Omental fat pad (tissue), 4 donors: ENCODE data around the gene PDE4D. TPM values are rescaled to one million over a fixed set of nuclear protein-coding genes. Genes with fewer than 3 reads are reported as not detected.

Experiments used
- ATAC-seq: fragments of 150-250 bp; one replicate; pipeline ENCODE4 v1.9.1; 2016; ENCODE audit warnings: mild to moderate bottlenecking, moderate library complexity; ENCODE audit not compliant: low FRiP score
- DNase-seq: peaks from one replicate; pipeline ENCODE4 v3.0.0-alpha.2; 2019; ENCODE audit warnings: low spot score
- total RNA-seq, 4 donors: library from RNA; depleted of rRNA; stranded (reverse); fragments of >200 nt; gene quantifications; one replicate each; pipeline ENCODE4 v1.1.0, GENCODE V29; 2016
- TF ChIP-seq, protein P1 (sequence below), 3 donors: fragments of 450-650 bp; IDR thresholded peaks; one replicate each; pipeline ENCODE4 v1.5.1; 2016 to 2017; ENCODE audit warnings: antibody characterized with exemption in 3 of 3, mild to moderate bottlenecking in 3 of 3, moderate library complexity in 2 of 3

Gene PDE4D
- total RNA-seq, 4 donors from 2014 or later: 32.5 to 94.8 (median 43.2) TPM

GRCh38 chr5:59037453-59037852 lies 856.1 kb downstream of the PDE4D start:
- ATAC-seq (no peak), DNase-seq (no peak)
- TF ChIP-seq, protein P1, sequence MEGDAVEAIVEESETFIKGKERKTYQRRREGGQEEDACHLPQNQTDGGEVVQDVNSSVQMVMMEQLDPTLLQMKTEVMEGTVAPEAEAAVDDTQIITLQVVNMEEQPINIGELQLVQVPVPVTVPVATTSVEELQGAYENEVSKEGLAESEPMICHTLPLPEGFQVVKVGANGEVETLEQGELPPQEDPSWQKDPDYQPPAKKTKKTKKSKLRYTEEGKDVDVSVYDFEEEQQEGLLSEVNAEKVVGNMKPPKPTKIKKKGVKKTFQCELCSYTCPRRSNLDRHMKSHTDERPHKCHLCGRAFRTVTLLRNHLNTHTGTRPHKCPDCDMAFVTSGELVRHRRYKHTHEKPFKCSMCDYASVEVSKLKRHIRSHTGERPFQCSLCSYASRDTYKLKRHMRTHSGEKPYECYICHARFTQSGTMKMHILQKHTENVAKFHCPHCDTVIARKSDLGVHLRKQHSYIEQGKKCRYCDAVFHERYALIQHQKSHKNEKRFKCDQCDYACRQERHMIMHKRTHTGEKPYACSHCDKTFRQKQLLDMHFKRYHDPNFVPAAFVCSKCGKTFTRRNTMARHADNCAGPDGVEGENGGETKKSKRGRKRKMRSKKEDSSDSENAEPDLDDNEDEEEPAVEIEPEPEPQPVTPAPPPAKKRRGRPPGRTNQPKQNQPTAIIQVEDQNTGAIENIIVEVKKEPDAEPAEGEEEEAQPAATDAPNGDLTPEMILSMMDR (IDR thresholded peaks at IDR 0.05): no peak

DNA sequence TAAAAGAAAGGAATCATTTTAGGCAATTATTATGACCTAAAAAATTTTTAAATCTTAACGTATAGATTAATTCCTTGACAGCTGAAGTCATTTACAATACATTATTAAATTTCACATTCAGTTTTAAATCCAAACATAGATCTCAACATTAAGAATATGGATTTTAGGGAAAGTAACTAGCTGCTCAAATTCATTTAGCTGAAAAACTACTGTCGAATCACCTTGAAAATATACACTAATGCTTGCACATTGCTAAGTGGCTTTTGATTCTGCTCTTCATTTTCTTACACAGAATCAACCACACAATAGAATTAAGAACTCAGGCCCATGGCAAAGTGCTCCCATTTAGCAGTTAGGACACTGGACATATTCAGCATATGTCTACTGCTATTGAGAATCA lies 856.5 kb downstream of the PDE4D start:
- DNase-seq: no peak
- ATAC-seq: no peak
- TF ChIP-seq, protein P1 (IDR thresholded peaks at IDR 0.05): no peak

DNA sequence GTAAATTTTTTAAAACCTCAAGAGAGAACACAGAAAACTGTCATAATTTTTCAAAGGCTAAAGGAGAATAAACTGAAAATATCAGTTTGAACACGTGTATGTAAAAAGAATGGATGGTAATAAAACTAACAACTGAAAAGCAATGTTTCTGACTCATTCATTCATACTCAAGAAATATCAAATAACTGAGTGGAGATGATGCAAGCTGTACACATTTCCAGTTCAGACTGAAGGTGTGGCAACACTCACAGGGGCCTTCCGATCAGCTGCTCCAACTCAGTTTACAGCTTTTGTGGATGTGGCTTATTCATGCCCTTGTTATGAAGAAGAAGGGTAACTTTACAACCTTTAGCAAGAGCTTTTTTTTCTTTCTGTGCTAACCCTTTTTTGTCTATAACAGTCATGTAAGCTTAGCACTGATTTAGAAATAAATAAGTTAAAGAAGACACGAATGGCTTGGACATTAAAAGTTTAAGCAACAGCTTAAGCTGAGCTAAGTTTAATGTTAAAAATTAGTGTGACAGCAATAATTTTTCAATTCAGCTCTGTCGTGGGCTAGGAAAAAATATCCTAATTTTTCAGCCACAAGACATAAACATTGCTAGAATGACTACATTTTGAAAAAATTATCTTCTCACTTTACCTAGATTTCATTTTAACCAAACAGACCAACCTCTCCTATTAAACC lies 857.1 kb downstream of the PDE4D start:
- peak; percentile 82 for ATAC-seq
- DNase-seq: no peak
- TF ChIP-seq, protein P1 (IDR thresholded peaks at IDR 0.05): no peak

DNA sequence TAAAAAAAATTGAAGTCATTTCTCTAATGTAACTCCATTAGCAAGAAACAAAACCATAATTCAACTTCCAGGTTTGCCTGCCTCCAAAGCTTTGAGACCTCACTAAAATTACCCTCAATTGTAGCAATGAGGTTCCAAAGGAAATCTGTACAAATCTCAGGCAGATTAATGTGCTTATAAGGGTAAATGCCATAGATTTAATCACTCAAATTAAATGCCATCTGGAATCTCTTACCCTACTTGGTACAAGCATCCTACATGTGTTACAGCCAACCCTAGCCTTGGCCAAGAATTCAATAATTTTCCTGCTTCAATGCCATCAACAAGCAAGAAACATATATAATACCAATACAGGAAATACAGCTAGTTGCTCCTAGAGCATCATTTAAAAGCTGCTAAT lies 857.8 kb downstream of the PDE4D start:
- no peak for ATAC-seq
- TF ChIP-seq, protein P1 (IDR thresholded peaks at IDR 0.05): no peak
- DNase-seq: no peak

DNA sequence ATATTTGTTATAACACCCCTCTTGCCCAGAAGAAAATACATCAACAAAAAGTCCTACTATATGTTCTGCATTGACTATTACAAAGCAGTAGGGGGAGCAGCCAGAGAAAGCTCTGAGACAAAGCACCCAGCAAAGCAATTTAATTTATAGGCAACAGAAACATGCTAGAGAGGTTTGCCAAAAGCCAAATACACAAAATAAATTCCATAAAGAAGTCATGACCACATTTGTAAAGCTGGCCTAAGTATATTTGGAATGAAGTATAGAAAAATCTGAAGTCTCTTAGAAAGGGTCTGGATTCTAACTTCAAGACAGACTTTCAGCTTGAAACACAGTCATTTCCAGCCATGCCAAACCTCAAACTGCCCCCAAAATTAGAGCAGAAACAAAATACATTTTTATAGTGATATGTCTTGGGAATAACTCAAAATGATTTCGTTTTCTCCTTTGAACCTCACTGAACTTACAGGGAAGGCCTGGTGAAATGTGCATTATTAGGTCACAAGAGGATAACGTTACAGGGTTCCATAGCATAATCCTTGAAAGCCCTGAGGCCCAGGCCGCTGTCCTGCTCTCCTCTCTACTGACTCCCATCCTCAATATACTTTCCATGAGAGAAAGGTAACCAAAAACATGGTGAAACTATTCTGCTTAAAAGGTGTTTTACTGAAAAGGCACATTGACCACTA lies 858.9 kb downstream of the PDE4D start:
- DNase-seq (no peak), ATAC-seq (no peak)
- TF ChIP-seq, protein P1 (IDR thresholded peaks at IDR 0.05): no peak

DNA sequence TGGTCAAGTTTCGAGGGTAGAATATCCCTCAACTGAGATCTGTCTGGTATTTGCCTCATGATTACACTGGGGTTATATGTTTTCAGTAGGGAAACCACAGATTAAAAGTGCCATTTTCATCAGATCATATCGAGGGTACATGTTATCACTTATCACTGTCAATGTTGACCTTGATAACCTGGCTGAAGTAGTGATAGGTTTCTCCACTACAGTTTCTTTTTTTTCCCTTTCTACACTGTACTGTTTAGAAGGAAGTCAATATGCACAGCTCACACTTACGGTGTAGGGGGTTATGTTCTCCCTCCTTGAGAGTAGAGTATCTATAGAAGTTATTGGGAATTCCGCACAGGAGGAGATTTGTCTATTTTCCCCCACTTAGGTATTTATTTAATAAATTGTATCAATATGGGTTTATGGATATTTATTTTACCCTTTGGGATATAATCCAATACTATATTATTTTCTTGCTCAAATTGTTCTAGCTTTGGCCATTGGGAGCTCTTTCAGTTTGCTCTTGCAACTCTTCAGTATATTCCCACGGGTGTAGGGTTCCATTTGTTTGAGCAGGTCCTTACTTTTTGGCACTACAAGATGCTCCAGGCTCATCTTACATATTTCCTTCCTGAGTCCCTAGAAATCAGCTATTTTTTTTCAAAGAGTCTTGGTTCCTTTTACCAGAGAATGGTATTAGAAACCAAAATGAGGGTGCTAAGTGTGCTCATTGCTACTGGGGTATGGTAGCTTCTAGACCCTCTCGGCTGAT lies 866.2 kb downstream of the PDE4D start:
- TF ChIP-seq, protein P1 (IDR thresholded peaks at IDR 0.05): no peak
- ATAC-seq (no peak), DNase-seq (no peak)
